HL-60 (cell line): ENCODE results near the gene ZNF804A.

ENCODE experiments used
- CTCF ChIP-seq: IDR thresholded peaks from one replicate; pipeline ENCODE4 v1.5.1; 2011; ENCODE audit warnings: low read length, control low read depth, inconsistent platforms; ENCODE audit not compliant: insufficient read depth
- GABPA ChIP-seq: IDR thresholded peaks from 2 replicates; pipeline ENCODE4 v1.6.1; 2012; ENCODE audit warnings: low read depth
- POLR2AphosphoS5 ChIP-seq: IDR thresholded peaks from 2 replicates; pipeline ENCODE4 v1.6.1; 2012; ENCODE audit warnings: low read depth
- REST ChIP-seq: IDR thresholded peaks from 2 replicates; pipeline ENCODE4 v1.6.1; 2012; ENCODE audit warnings: low read depth; ENCODE audit not compliant: insufficient replicate concordance

DNA sequence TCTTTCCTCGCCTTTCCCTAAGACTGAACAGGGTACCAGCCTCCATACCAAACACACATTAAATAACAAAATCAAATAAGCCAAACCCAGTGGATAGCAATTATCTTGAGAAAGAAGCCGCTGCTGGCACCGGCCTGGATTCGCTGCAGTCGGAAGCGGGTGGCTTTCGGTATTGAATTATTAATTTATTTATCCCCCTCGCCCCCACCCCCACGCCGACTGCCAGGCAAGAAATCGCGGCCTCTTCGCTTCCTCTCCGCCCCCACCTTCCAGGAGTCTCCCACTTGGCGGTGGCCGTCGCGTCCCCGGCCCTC is 370 bp upstream of the ZNF804A start:
- TF ChIP-seq CTCF (no peak), REST (no peak), POLR2AphosphoS5 (no peak), GABPA (no peak)
